ENCODE measurements around the gene CPM.

CPM gene

GRCh38 chr12:68870011-68870410 is 63.0 kb downstream of the CPM start:
- no peak for TF ChIP-seq GATA3 (IDR thresholded peaks at IDR 0.05; ENCODE audit: low read depth, low read length)
- no peak for TF ChIP-seq GATA2 (IDR thresholded peaks at IDR 0.05; ENCODE audit: low read depth, low read length)

- TF ChIP-seq GATA2 (IDR thresholded peaks at IDR 0.05; ENCODE audit: low read depth, low read length) (no peak), GATA3 (IDR thresholded peaks at IDR 0.05; ENCODE audit: low read depth, low read length) (no peak)
Measured at GRCh38 chr12:68868043-68868790, 64.8 kb downstream of the CPM start.

- TF ChIP-seq GATA3 (IDR thresholded peaks at IDR 0.05; ENCODE audit: low read depth, low read length), result no peak
- TF ChIP-seq GATA2 (IDR thresholded peaks at IDR 0.05; ENCODE audit: low read depth, low read length), result no peak
Measured at GRCh38 chr12:68867606-68868005, 65.4 kb downstream of the CPM start.

- TF ChIP-seq GATA2 (IDR thresholded peaks at IDR 0.05; ENCODE audit: low read depth, low read length) (no peak), GATA3 (IDR thresholded peaks at IDR 0.05; ENCODE audit: low read depth, low read length) (no peak)
Measured at GRCh38 chr12:68866950-68867349, 66.0 kb downstream of the CPM start.

- TF ChIP-seq GATA3 (IDR thresholded peaks at IDR 0.05; ENCODE audit: low read depth, low read length), result no peak
- no peak for TF ChIP-seq GATA2 (IDR thresholded peaks at IDR 0.05; ENCODE audit: low read depth, low read length)
Measured at GRCh38 chr12:68865399-68866164, 67.4 kb downstream of the CPM start.

- TF ChIP-seq GATA2 (IDR thresholded peaks at IDR 0.05; ENCODE audit: low read depth, low read length) (no peak), GATA3 (IDR thresholded peaks at IDR 0.05; ENCODE audit: low read depth, low read length) (no peak)
Measured at GRCh38 chr12:68864604-68865003, 68.4 kb downstream of the CPM start.

- TF ChIP-seq GATA3 (IDR thresholded peaks at IDR 0.05; ENCODE audit: low read depth, low read length), result no peak
- TF ChIP-seq GATA2 (IDR thresholded peaks at IDR 0.05; ENCODE audit: low read depth, low read length), result no peak
Measured at GRCh38 chr12:68863109-68863770, 69.7 kb downstream of the CPM start.

GRCh38 chr12:68861890-68862289 is 71.1 kb downstream of the CPM start:
- no peak for TF ChIP-seq GATA2 (IDR thresholded peaks at IDR 0.05; ENCODE audit: low read depth, low read length)
- no peak for TF ChIP-seq GATA3 (IDR thresholded peaks at IDR 0.05; ENCODE audit: low read depth, low read length)

- TF ChIP-seq GATA3 (IDR thresholded peaks at IDR 0.05; ENCODE audit: low read depth, low read length), result no peak
- no peak for TF ChIP-seq GATA2 (IDR thresholded peaks at IDR 0.05; ENCODE audit: low read depth, low read length)
Measured at GRCh38 chr12:68856510-68856909, 76.5 kb downstream of the CPM start.

- no peak for TF ChIP-seq GATA3 (IDR thresholded peaks at IDR 0.05; ENCODE audit: low read depth, low read length)
- no peak for TF ChIP-seq GATA2 (IDR thresholded peaks at IDR 0.05; ENCODE audit: low read depth, low read length)
Measured at GRCh38 chr12:68855771-68856170, 77.2 kb downstream of the CPM start.

GRCh38 chr12:68855111-68855510 is 77.9 kb downstream of the CPM start:
- TF ChIP-seq GATA3 (IDR thresholded peaks at IDR 0.05; ENCODE audit: low read depth, low read length), result no peak
- no peak for TF ChIP-seq GATA2 (IDR thresholded peaks at IDR 0.05; ENCODE audit: low read depth, low read length)

GRCh38 chr12:68854554-68854953 is 78.4 kb downstream of the CPM start:
- no peak for TF ChIP-seq GATA3 (IDR thresholded peaks at IDR 0.05; ENCODE audit: low read depth, low read length)
- no peak for TF ChIP-seq GATA2 (IDR thresholded peaks at IDR 0.05; ENCODE audit: low read depth, low read length)

GRCh38 chr12:68854078-68854468 is 78.9 kb downstream of the CPM start:
- no peak for TF ChIP-seq GATA3 (IDR thresholded peaks at IDR 0.05; ENCODE audit: low read depth, low read length)
- TF ChIP-seq GATA2 (IDR thresholded peaks at IDR 0.05; ENCODE audit: low read depth, low read length), result no peak

GRCh38 chr12:68853396-68854077 is 79.4 kb downstream of the CPM start:
- TF ChIP-seq GATA2 (IDR thresholded peaks at IDR 0.05; ENCODE audit: low read depth, low read length) (no peak), GATA3 (IDR thresholded peaks at IDR 0.05; ENCODE audit: low read depth, low read length) (no peak)
